H1 (cell line): ENCODE results near the gene KDSR. TPM values are rescaled to one million over a fixed set of nuclear protein-coding genes. Genes with fewer than 3 reads are reported as not detected.

Experiments used
- CHD2 ChIP-seq: IDR thresholded peaks from 2 replicates; pipeline ENCODE4 v1.6.1; 2012; ENCODE audit warnings: low read length, improper control_type of control experiment
- CTBP2 ChIP-seq: IDR thresholded peaks from 2 replicates; pipeline ENCODE4 v1.7.0; 2011; ENCODE audit warnings: borderline replicate concordance, mild to moderate bottlenecking, moderate library complexity, mixed read lengths, low read length; ENCODE audit not compliant: insufficient read depth, insufficient read length
- GABPA ChIP-seq: IDR thresholded peaks from 2 replicates; pipeline ENCODE4 v1.6.1; 2011; ENCODE audit warnings: mild to moderate bottlenecking, low read length, moderate library complexity, borderline replicate concordance; ENCODE audit not compliant: insufficient read depth
- HDAC2 ChIP-seq, 2 experiments: fragments of 300-600 bp in 1 of 2; sonication (generic) in 1 of 2; IDR thresholded peaks; 2 replicates each; pipeline ENCODE4 v1.6.1; 2011 to 2012; ENCODE audit warnings: low read depth in 2 of 2, low read length in 2 of 2, mild to moderate bottlenecking in 2 of 2, moderate library complexity in 2 of 2, borderline replicate concordance in 1 of 2, inconsistent platforms in 1 of 2
- JUND ChIP-seq: IDR thresholded peaks from 2 replicates; pipeline ENCODE4 v1.6.1; 2011; ENCODE audit warnings: mild to moderate bottlenecking, improper control_type of control experiment, low read length
- NRF1 ChIP-seq: IDR thresholded peaks from 2 replicates; pipeline ENCODE4 v1.6.1; 2011; ENCODE audit warnings: mild to moderate bottlenecking, low read depth, low read length, improper control_type of control experiment
- PHF8 ChIP-seq: fragments of 200-600 bp; sonication (generic); conservative IDR thresholded peaks from 2 replicates; pipeline ENCODE4 v1.7.1; 2012; ENCODE audit warnings: low read depth, mild to moderate bottlenecking, inconsistent platforms, low read length, moderate library complexity
- POLR2AphosphoS5 ChIP-seq: IDR thresholded peaks from 2 replicates; pipeline ENCODE4 v1.6.1; 2011; ENCODE audit warnings: low read depth, low read length
- SIX5 ChIP-seq: IDR thresholded peaks from 2 replicates; pipeline ENCODE4 v1.6.1; 2011; ENCODE audit warnings: mild to moderate bottlenecking, low read depth, low read length
- SRF ChIP-seq: IDR thresholded peaks from 2 replicates; pipeline ENCODE4 v1.6.1; 2011; ENCODE audit warnings: mild to moderate bottlenecking, low read depth, low read length, moderate library complexity
- TEAD4 ChIP-seq: IDR thresholded peaks from 2 replicates; pipeline ENCODE4 v1.6.1; 2012; ENCODE audit warnings: low read depth, low read length, inconsistent platforms, mixed read lengths
- YY1 ChIP-seq: IDR thresholded peaks from 2 replicates; pipeline ENCODE4 v1.6.1; 2011; ENCODE audit warnings: low read depth, mild to moderate bottlenecking, low read length
- polyA plus RNA-seq, 7 experiments: library from polyadenylated mRNA; depleted of rRNA in 3 of 7; stranded (reverse) in 5 of 7; unstranded in 2 of 7; fragments of >200 nt in 5 of 7; fragments of 200-250 nt in 2 of 7; gene quantifications; 1 replicate in 5 of 7; 2 replicates in 1 of 7; 4 replicates in 1 of 7; pipeline versions ENCODE4 v1.2.1 to v1.2.3, GENCODE V29; 2011 to 2013; ENCODE audit warnings: missing spikeins in 2 of 7, mixed read lengths in 2 of 7
- total RNA-seq: library from RNA; stranded (reverse); fragmentation: NEBNext Ultra II Directional; extraction: Animal tissue kit (Norgen Biotek cat#: 25700); gene quantifications from 2 replicates; pipeline ENCODE4 v1.2.1, GENCODE V29; 2021
- TF ChIP-seq, protein P1 (sequence below): fragments of 300-600 bp; sonication (generic); IDR thresholded peaks from 2 replicates; pipeline ENCODE4 v1.7.1; 2012; ENCODE audit warnings: low read length, moderate library complexity, mild to moderate bottlenecking, inconsistent platforms; ENCODE audit not compliant: insufficient replicate concordance

KDSR gene
- total and polyA plus RNA-seq, 2 of the 8 experiments (the other 6 are each of a cell fraction or from before 2014, with no cell fraction given), result 12.4 to 50.5 TPM

DNA sequence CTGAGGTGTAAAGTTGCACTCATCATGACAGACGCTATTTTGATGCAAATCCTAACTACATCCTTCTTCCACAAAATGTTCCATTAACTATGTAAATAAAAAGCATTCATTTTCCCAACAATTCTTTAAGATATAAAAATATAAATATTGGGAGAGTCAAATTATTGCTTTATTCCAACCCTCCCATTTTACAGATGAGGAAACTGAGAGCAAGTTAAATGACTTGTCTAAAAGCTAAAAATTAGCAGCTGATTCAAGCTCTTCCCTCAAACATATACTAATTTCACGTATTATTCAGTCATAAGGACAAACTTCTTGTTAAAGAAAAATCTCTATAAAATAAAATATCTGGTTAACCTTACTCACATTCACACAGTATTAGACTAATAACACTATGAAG is 16.8 kb downstream of the KDSR start (continued):
- TF ChIP-seq, protein P1, sequence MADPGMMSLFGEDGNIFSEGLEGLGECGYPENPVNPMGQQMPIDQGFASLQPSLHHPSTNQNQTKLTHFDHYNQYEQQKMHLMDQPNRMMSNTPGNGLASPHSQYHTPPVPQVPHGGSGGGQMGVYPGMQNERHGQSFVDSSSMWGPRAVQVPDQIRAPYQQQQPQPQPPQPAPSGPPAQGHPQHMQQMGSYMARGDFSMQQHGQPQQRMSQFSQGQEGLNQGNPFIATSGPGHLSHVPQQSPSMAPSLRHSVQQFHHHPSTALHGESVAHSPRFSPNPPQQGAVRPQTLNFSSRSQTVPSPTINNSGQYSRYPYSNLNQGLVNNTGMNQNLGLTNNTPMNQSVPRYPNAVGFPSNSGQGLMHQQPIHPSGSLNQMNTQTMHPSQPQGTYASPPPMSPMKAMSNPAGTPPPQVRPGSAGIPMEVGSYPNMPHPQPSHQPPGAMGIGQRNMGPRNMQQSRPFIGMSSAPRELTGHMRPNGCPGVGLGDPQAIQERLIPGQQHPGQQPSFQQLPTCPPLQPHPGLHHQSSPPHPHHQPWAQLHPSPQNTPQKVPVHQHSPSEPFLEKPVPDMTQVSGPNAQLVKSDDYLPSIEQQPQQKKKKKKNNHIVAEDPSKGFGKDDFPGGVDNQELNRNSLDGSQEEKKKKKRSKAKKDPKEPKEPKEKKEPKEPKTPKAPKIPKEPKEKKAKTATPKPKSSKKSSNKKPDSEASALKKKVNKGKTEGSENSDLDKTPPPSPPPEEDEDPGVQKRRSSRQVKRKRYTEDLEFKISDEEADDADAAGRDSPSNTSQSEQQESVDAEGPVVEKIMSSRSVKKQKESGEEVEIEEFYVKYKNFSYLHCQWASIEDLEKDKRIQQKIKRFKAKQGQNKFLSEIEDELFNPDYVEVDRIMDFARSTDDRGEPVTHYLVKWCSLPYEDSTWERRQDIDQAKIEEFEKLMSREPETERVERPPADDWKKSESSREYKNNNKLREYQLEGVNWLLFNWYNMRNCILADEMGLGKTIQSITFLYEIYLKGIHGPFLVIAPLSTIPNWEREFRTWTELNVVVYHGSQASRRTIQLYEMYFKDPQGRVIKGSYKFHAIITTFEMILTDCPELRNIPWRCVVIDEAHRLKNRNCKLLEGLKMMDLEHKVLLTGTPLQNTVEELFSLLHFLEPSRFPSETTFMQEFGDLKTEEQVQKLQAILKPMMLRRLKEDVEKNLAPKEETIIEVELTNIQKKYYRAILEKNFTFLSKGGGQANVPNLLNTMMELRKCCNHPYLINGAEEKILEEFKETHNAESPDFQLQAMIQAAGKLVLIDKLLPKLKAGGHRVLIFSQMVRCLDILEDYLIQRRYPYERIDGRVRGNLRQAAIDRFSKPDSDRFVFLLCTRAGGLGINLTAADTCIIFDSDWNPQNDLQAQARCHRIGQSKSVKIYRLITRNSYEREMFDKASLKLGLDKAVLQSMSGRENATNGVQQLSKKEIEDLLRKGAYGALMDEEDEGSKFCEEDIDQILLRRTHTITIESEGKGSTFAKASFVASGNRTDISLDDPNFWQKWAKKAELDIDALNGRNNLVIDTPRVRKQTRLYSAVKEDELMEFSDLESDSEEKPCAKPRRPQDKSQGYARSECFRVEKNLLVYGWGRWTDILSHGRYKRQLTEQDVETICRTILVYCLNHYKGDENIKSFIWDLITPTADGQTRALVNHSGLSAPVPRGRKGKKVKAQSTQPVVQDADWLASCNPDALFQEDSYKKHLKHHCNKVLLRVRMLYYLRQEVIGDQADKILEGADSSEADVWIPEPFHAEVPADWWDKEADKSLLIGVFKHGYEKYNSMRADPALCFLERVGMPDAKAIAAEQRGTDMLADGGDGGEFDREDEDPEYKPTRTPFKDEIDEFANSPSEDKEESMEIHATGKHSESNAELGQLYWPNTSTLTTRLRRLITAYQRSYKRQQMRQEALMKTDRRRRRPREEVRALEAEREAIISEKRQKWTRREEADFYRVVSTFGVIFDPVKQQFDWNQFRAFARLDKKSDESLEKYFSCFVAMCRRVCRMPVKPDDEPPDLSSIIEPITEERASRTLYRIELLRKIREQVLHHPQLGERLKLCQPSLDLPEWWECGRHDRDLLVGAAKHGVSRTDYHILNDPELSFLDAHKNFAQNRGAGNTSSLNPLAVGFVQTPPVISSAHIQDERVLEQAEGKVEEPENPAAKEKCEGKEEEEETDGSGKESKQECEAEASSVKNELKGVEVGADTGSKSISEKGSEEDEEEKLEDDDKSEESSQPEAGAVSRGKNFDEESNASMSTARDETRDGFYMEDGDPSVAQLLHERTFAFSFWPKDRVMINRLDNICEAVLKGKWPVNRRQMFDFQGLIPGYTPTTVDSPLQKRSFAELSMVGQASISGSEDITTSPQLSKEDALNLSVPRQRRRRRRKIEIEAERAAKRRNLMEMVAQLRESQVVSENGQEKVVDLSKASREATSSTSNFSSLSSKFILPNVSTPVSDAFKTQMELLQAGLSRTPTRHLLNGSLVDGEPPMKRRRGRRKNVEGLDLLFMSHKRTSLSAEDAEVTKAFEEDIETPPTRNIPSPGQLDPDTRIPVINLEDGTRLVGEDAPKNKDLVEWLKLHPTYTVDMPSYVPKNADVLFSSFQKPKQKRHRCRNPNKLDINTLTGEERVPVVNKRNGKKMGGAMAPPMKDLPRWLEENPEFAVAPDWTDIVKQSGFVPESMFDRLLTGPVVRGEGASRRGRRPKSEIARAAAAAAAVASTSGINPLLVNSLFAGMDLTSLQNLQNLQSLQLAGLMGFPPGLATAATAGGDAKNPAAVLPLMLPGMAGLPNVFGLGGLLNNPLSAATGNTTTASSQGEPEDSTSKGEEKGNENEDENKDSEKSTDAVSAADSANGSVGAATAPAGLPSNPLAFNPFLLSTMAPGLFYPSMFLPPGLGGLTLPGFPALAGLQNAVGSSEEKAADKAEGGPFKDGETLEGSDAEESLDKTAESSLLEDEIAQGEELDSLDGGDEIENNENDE, result no peak
- TF ChIP-seq HDAC2 (IDR thresholded peaks at IDR 0.05; ENCODE audit: borderline replicate concordance in 1 of 2, low read depth in 2 of 2, low read length in 2 of 2), result no peak
- no peak for TF ChIP-seq CHD2
- no peak for TF ChIP-seq YY1
- TF ChIP-seq JUND, result no peak
- no peak for TF ChIP-seq POLR2AphosphoS5
- no peak for TF ChIP-seq NRF1
- no peak for TF ChIP-seq SIX5
- TF ChIP-seq GABPA, result no peak
- no peak for TF ChIP-seq PHF8
- TF ChIP-seq TEAD4, result no peak
- TF ChIP-seq SRF, result no peak
- no peak for TF ChIP-seq CTBP2
- TF ChIP-seq, all 59 proteins: peak for 0
